Immature natural killer cell (primary cell): ENCODE results near the gene DPP6. TPM values are rescaled to one million over a fixed set of nuclear protein-coding genes. Genes with fewer than 3 reads are reported as not detected.

Experiments used
- DNase-seq, 3 donors: peaks; one replicate each; pipeline ENCODE4 v3.0.0; 2022; ENCODE audit warnings: mixed read lengths in 1 of 3
- H3K27ac Mint-ChIP-seq, 6 donors: one replicate each; pipeline ENCODE4 v1.8.0; 2020; ENCODE audit warnings: mixed read lengths in 6 of 6, mild to moderate bottlenecking in 5 of 6, inconsistent platforms in 4 of 6, moderate library complexity in 3 of 6
- H3K27me3 Mint-ChIP-seq, 3 donors: one replicate each; pipeline ENCODE4 v1.8.0; 2020 to 2021; ENCODE audit warnings: low read depth in 3 of 3, mild to moderate bottlenecking in 3 of 3, mixed read lengths in 3 of 3, moderate library complexity in 3 of 3, inconsistent platforms in 1 of 3
- H3K36me3 Mint-ChIP-seq, 3 donors: one replicate each; pipeline ENCODE4 v1.8.0; 2020; ENCODE audit warnings: mixed read lengths in 3 of 3, inconsistent platforms in 2 of 3, mild to moderate bottlenecking in 2 of 3
- H3K4me1 Mint-ChIP-seq, 2 donors: one replicate each; pipeline ENCODE4 v1.8.0; 2020; ENCODE audit warnings: inconsistent platforms in 2 of 2, mild to moderate bottlenecking in 2 of 2, mixed read lengths in 2 of 2, moderate library complexity in 1 of 2
- H3K4me3 Mint-ChIP-seq, 5 donors: one replicate each; pipeline ENCODE4 v1.8.0; 2020; ENCODE audit warnings: mild to moderate bottlenecking in 5 of 5, mixed read lengths in 5 of 5, inconsistent platforms in 3 of 5, moderate library complexity in 3 of 5
- H3K9me3 Mint-ChIP-seq, 6 donors: one replicate each; pipeline ENCODE4 v1.8.0; 2020; ENCODE audit warnings: mild to moderate bottlenecking in 6 of 6, mixed read lengths in 6 of 6, inconsistent platforms in 4 of 6, moderate library complexity in 3 of 6
- polyA plus RNA-seq, 3 donors: library from polyadenylated mRNA; unstranded; fragments of 300-500 nt; fragmentation: Illumina TruSeq; gene quantifications; one replicate each; pipeline ENCODE4 v1.2.3, GENCODE V29; 2021

DPP6 gene
- polyA plus RNA-seq, 3 donors from 2014 or later, result not detected

DNA sequence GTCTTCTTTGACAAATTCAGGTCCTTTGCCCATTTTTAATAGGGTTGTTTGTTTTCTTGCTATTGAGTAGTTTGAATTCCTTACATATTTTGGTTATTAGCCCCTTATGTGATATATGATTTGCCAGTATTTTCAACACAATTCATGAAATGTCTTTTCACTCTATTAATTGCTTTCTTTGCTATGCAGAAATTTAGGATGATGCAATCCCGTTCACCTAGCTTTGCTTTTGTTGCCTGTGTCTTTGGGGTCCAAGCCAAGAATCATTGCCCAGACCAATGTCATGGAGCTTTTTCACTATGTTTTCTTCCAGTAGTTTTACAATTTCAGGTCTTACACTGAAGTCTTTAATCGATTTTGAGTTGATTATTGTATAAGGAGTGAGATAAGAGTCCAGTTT, 796.3 kb downstream of the DPP6 start:
- no peak overlapping the region for H3K4me3 Mint-ChIP-seq
- peaks cover 2 to 15% (median 8%) of the 10 kb centered on the region in 3 donors for H3K27me3 Mint-ChIP-seq
- H3K36me3 Mint-ChIP-seq, result no peaks in the 10 kb centered on the region
- no peak overlapping the region for H3K27ac Mint-ChIP-seq
- no peaks in the 10 kb centered on the region for H3K4me1 Mint-ChIP-seq
- DNase-seq, result no peak
- H3K9me3 Mint-ChIP-seq, result peaks cover 0 to 5% (median 0%) of the 10 kb centered on the region in 6 donors

DNA sequence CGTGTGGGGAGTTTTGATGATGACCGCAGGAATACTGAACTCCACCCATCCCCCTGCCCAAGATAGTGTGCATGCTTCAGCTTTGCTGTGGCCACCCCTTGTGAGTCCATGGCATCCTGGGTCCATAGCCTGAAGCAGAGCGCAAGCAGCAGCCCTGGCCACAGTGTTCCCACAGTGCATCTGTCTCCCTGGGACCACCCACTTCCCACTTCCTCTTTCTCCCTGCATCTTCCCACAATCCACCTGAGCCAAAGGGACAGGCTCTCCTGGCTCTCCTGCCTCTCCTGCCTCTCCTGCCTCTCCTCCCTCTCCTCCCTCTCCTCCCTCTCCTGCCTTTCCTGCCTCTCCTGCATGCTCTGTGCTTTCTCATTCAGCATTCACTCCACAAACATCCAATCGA, 800.0 kb downstream of the DPP6 start:
- H3K4me3 Mint-ChIP-seq, result no peak overlapping the region
- no peaks in the 10 kb centered on the region for H3K36me3 Mint-ChIP-seq
- no peak overlapping the region for H3K27ac Mint-ChIP-seq
- H3K4me1 Mint-ChIP-seq, result no peaks in the 10 kb centered on the region
- H3K9me3 Mint-ChIP-seq, result peaks cover 0 to 5% (median 0%) of the 10 kb centered on the region in 6 donors
- DNase-seq, result no peak
- peaks cover 2 to 10% (median 4%) of the 10 kb centered on the region in 3 donors for H3K27me3 Mint-ChIP-seq

DNA sequence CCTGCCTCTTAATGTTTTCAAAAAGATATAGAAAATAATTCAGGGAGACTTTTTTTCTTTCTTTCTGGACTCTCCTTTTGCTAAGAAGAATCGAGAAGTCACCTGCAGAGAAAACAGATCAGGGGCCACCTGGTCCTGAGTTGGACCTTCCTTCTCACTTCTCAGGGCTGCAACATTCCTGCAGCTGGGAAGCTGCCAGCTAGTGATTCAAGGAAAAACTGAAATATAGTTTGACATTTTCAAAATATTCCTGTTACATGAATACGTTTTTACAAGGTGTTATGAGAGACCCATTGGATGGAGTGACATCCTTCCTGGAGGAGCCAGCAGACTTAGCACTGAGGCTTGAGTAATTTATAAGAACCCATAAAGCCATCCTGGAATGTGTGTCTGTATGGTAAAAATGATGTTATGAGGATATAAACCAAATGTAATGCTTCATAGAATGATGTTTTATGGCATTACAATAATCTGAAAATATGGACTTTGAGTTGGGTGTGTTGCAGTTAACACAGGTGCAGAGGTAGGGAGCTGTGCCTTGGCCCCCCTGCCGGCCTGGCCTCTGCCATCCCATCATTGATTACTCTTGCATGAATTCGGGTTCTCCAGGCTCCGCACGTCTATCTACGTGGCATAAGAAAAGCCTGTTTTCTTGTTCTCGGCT, 801.0 kb downstream of the DPP6 start:
- Mint-ChIP-seq H3K27ac (no peak overlapping the region), H3K27me3 (peaks cover 0 to 10% (median 2%) of the 10 kb centered on the region in 3 donors), H3K9me3 (peaks cover 0 to 5% (median 0%) of the 10 kb centered on the region in 6 donors), H3K36me3 (no peaks in the 10 kb centered on the region), H3K4me3 (no peak overlapping the region), H3K4me1 (no peaks in the 10 kb centered on the region)
- no peak for DNase-seq

DNA sequence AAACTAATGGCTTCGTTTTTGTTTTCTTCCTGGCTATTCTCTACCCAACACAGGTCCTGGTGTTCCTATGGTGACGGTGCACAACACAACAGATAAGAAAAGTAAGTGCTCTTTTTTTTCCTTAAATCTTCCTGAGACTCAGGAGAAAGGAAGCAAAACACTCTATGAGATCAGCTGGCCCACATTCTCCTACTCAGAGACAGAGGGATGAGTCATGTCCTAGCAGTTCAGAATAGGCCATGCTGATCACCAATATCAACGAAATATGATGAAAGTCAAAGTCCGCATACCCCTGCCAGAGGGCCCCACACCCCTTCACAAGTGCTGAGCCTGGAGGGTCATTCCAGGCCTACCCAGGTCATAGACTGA, 801.5 kb downstream of the DPP6 start:
- no peaks in the 10 kb centered on the region for H3K36me3 Mint-ChIP-seq

DNA sequence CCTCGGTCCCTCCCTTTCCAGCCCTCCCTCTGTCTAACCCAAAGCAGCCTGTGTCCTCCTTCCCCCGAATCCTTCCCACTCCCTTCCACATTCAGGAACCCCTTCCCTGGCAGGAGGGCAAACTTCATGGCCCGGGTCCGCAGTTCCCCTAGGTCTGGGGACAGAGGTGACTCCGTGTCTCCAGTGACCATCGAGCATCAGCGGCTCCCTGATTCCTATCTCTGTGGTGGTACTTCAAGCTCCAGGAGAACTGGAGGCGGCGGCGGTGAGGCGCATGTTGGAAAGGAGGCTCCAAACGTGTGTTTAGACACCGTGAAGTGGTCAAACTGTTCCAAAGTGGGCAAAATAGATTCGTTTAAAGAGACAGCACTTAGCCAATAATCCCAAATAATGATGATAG, 802.6 kb downstream of the DPP6 start:
- Mint-ChIP-seq H3K27ac (no peak overlapping the region), H3K4me1 (no peaks in the 10 kb centered on the region), H3K9me3 (peaks cover 0 to 5% (median 0%) of the 10 kb centered on the region in 6 donors), H3K27me3 (peaks cover 0 to 5% (median 4%) of the 10 kb centered on the region in 3 donors), H3K4me3 (no peak overlapping the region), H3K36me3 (no peaks in the 10 kb centered on the region)
- no peak for DNase-seq

More for the DNA sequence above, 801.5 kb downstream of the DPP6 start:
- Mint-ChIP-seq H3K4me1 (no peaks in the 10 kb centered on the region), H3K27me3 (peaks cover 0 to 7% (median 3%) of the 10 kb centered on the region in 3 donors), H3K27ac (no peak overlapping the region), H3K4me3 (no peak overlapping the region), H3K9me3 (peaks cover 0 to 5% (median 0%) of the 10 kb centered on the region in 6 donors)
- DNase-seq, result no peak

DNA sequence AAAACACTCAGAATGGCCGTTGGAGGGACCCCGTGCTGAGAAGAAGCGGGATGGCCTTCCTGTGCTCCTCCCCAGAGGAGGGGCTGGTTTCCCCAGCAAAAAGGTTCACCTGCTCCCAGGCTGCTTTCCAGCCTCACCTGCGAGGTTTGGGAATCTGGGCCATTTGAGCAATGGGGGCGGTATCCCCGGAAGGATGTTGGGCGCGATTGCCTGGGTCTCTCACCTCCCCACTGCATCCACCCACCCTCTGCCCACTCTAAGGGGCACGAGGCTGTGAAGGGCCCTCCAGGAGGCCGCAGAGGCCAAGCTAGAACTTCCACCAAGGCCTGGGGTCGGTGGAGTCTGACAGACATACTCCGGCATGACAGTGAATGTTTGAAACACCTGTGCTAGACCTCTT, 803.2 kb downstream of the DPP6 start:
- DNase-seq, result no peak
- Mint-ChIP-seq H3K4me3 (no peak overlapping the region), H3K27me3 (peaks cover 0 to 5% (median 4%) of the 10 kb centered on the region in 3 donors), H3K27ac (no peak overlapping the region), H3K4me1 (no peaks in the 10 kb centered on the region), H3K36me3 (no peaks in the 10 kb centered on the region), H3K9me3 (peaks cover 0 to 5% (median 0%) of the 10 kb centered on the region in 6 donors)

DNA sequence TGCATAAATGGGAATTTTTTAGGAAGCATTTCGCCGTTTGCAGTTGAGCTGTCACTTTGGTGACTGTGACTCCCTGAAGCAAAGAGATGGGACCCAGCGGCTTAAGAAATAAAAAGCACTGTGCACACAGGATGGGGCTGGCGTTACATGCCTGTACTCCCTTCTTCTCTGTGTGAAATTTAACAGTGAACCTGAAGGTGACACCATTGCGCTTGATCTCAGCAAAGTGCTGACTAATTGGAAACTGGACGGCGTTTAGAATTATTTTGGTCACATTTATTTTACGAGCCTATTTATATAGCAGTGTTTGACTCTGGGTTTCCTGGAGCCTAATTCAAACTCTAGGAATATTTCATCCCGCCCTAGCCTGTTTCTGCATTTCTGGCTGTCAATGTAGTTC, 804.5 kb downstream of the DPP6 start:
- Mint-ChIP-seq H3K9me3 (peaks cover 0 to 3% (median 0%) of the 10 kb centered on the region in 6 donors), H3K27me3 (peaks cover 0 to 5% (median 4%) of the 10 kb centered on the region in 3 donors), H3K4me1 (no peaks in the 10 kb centered on the region), H3K36me3 (no peaks in the 10 kb centered on the region), H3K27ac (no peak overlapping the region), H3K4me3 (no peak overlapping the region)
- DNase-seq, result no peak

DNA sequence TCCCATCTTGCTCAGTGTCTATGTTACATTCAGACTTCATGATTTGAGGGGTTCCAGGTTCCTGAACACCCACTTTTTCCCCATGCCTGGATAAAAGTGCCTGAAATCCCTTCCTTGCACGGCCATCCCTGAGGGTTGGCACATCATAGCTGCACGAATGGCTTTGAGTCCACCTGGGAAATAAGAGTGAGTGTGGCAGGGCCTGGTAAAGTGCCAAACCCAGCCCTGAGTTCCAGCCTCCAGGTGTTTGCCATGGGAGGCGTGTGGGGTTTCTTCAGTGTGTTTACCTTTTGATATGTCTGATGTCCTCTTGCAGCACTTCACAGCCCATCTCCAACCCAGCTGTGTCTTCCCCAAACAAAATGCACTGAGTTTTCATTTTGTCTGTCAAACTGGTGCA, 805.0 kb downstream of the DPP6 start:
- Mint-ChIP-seq H3K4me3 (no peak overlapping the region), H3K27ac (no peak overlapping the region), H3K27me3 (peaks cover 0 to 5% (median 4%) of the 10 kb centered on the region in 3 donors), H3K9me3 (peaks cover 0 to 3% (median 0%) of the 10 kb centered on the region in 6 donors), H3K36me3 (no peaks in the 10 kb centered on the region), H3K4me1 (no peaks in the 10 kb centered on the region)
- DNase-seq, result no peak

DNA sequence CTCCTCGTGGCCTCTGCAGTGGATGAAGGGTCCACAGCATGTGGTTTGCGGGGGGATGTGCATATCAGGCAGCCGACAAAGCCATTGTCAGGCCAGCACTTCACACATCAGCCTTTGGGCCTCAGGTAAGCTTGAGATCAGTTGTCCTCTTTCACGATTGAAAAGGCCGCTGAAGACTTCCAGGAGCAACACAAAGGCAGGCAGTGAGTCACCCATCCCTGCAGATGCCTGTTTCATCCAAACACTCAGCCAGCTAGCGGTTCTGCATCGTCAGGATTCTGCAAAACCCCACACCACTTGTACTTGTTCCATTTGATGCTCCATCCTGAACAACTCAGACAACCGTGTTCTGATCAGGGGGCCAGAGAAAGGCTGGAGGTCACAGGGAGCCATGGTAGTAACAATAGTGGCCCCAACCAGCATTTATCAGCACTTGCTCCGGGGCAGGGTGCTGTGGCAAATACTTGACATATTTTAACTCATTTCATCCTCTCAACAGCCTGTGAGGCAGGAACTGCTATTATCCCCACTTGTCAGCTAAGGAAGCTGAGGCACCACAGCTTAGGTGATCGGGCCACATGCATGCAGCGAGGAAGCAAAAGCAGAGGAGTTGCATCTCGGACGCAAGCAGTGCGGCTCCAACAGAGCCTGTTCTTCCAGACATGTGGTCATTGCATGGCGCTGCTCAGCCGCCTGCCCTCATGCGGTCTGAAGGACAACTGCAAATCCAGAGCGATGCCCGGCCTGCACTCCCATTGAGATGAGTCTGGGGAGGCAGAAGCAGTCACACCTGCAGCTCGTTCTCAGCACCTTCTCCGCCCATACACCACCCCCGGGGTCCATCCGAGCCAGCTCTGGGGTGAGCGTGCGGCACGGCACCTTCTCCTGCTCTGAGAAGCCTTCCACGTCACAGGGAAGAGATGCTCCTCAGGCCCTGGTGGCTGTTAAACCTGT, 805.8 kb downstream of the DPP6 start:
- H3K9me3 Mint-ChIP-seq, result peaks cover 0 to 3% (median 0%) of the 10 kb centered on the region in 6 donors
- H3K4me3 Mint-ChIP-seq, result no peak overlapping the region
- no peaks in the 10 kb centered on the region for H3K36me3 Mint-ChIP-seq
- no peaks in the 10 kb centered on the region for H3K4me1 Mint-ChIP-seq
- DNase-seq, result no peak
- H3K27me3 Mint-ChIP-seq, result peaks cover 0 to 5% (median 4%) of the 10 kb centered on the region in 3 donors
- H3K27ac Mint-ChIP-seq, result no peak overlapping the region

DNA sequence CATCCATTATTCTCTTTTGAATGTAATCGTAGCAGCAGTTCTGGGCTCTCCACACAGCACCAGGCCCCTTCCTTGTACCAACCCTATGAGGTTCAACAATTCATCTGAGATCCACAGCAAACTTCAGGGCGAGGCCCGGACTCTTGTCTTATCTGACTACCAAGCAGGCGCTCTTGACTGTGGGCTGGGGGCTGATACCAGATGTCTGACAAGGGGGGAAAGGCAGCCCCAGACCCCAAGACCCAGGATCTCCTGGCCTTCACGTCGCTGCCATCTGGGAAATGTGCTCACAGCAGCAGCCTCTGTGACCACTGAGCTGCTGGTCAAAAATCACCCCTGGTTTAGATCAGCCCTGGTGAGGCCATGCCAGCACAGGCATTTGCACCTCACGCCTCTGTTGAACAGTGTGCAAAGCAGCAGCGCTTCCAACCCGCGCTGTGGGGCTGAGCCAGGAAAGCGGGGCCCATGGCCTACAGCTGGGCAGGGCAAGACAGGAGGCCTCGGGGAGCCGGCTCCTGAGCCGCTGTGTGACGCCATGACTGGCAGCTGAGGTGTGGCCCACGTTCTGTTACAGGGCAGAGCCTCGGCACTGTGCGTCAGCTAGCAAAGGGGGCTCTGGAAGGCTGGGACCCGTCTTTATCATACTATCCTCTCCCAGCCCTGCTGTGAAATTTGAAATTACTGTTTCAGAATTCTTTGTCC, 806.8 kb downstream of the DPP6 start:
- Mint-ChIP-seq H3K9me3 (peaks cover 0 to 3% (median 0%) of the 10 kb centered on the region in 6 donors), H3K27me3 (peaks cover 0 to 3% (median 0%) of the 10 kb centered on the region in 3 donors), H3K4me1 (no peaks in the 10 kb centered on the region), H3K36me3 (no peaks in the 10 kb centered on the region), H3K27ac (no peak overlapping the region), H3K4me3 (no peak overlapping the region)
- DNase-seq, result no peak

DNA sequence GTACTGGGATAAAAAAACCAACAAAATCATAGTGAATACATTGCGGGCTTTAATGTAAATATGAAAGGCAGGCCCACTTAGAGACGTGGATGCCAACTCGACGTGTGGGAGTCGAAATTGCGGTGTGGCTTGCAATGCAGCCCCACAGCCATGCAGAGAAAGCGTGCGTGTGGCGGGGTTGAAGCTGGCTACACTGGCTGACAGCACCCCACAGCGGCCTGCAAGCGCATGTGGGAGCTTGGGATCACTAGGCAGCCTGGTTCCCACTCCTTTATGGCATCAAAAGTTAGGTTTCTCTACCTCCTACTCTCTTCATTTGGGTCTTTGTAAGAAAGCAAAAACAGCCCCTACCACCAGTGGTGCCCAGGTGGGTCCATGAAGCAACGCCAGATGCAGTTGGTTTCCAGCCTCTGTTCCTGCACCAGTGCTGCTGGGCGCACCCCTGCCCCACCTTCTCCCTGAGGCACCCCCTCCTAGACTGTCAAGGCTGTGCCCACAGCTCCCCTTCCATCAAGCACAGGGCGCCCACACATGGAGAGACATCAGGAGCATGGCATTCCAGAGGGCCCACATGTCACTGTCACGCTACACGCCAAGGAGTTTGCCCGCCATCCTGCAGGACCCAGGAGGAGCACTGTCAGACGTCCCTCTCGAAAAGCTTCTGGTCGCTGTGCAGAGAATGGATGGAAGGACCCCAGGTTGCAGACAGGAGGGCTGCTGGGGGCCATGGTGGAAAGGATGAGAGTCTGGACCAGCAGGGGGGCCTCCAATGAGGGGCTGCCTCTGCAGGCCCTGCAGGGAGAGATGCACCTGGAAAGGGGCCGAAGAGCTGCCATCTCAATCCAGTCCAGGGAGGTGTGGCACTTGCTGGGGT, 807.8 kb downstream of the DPP6 start:
- Mint-ChIP-seq H3K4me1 (no peaks in the 10 kb centered on the region), H3K9me3 (no peaks in the 10 kb centered on the region), H3K4me3 (no peak overlapping the region), H3K27ac (no peak overlapping the region), H3K36me3 (no peaks in the 10 kb centered on the region), H3K27me3 (peaks cover 0 to 3% (median 2%) of the 10 kb centered on the region in 3 donors)
- no peak for DNase-seq

DNA sequence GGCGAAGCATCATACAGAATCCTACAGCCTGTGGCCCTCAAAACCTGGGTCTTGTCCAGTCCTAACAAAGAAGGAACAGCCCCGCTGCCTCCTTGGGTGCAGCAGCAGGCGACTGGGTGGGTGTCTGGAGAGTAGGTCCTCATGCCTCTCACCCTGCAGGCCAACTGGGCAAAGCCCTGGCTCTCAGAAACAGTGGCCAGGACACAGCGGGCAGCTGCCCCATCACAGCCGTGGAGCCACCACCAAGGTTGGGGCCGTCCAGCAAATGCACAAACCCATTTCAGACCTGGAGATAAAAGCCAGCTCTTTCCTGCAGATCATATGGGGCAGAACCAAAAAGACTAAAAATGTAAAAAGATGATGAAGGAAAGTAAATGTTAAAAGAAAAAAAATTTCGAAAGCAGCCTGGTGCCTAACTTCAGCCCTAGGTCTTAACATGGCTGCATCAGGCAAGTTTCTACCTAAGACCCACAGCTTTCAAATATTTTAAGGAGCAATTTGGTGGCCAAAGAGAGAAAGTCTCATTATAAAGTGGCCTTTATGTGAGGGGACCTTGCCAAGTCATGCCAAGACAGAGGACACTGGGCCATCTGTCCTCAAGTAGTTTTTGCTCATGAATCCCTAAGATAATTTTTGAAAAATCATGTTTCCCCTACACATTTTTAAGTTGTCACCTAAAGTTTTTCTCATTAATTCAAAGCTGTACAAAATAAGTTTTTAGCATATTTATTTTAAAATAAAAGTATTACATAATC, 808.6 kb downstream of the DPP6 start:
- peaks cover 0 to 3% (median 2%) of the 10 kb centered on the region in 3 donors for H3K27me3 Mint-ChIP-seq
- no peak for DNase-seq
- no peaks in the 10 kb centered on the region for H3K9me3 Mint-ChIP-seq
- no peak overlapping the region for H3K4me3 Mint-ChIP-seq
- H3K36me3 Mint-ChIP-seq, result no peaks in the 10 kb centered on the region
- H3K27ac Mint-ChIP-seq, result no peak overlapping the region
- H3K4me1 Mint-ChIP-seq, result no peaks in the 10 kb centered on the region
